ENCODE results near the gene PIH1D2.

Gene PIH1D2

GRCh38 chr11:112118176-112118575, 44.4 kb upstream of the PIH1D2 start:
- no peak overlapping the region for H3K9ac ChIP-seq (ENCODE audit: low read length)

GRCh38 chr11:112115386-112115785, 41.6 kb upstream of the PIH1D2 start:
- Histone ChIP-seq H3K27ac (ENCODE audit: low read depth, low read length) (no peak overlapping the region), H3F3A (ENCODE audit: insufficient read depth) (no peaks in the 10 kb centered on the region), H3K4me3 (ENCODE audit: insufficient read depth, low read length, poor library complexity, severe bottlenecking) (no peak overlapping the region), H3K9me3 (ENCODE audit: insufficient read depth, low read length) (no peaks in the 10 kb centered on the region), H2AFZ (ENCODE audit: low read depth, low read length, severe bottlenecking) (no peak overlapping the region), H3K36me3 (ENCODE audit: low read length) (no peaks in the 10 kb centered on the region), H3K79me2 (ENCODE audit: insufficient read depth, low read length) (no peaks in the 10 kb centered on the region), H3K9me2 (replicated peaks; ENCODE audit: insufficient read depth, low read length) (no peaks in the 10 kb centered on the region), H3K27me3 (ENCODE audit: low read length) (no peaks in the 10 kb centered on the region), H4K20me1 (ENCODE audit: low read depth, low read length) (no peaks in the 10 kb centered on the region), H3K9ac (ENCODE audit: low read length) (no peak overlapping the region), H3K4me2 (ENCODE audit: low read depth, low read length, poor library complexity, severe bottlenecking) (no peak overlapping the region)
- no peak for TF ChIP-seq CTCF (IDR thresholded peaks at IDR 0.05; ENCODE audit: insufficient read depth, low read length, poor library complexity, severe bottlenecking)

More at GRCh38 chr11:112118176-112118575, 44.4 kb upstream of the PIH1D2 start:
- Histone ChIP-seq H2AFZ (ENCODE audit: low read depth, low read length, severe bottlenecking) (no peak overlapping the region), H3K27ac (ENCODE audit: low read depth, low read length) (no peak overlapping the region), H3K79me2 (ENCODE audit: insufficient read depth, low read length) (no peaks in the 10 kb centered on the region), H3K27me3 (ENCODE audit: low read length) (no peaks in the 10 kb centered on the region), H3K4me3 (ENCODE audit: insufficient read depth, low read length, poor library complexity, severe bottlenecking) (no peak overlapping the region), H3F3A (ENCODE audit: insufficient read depth) (no peaks in the 10 kb centered on the region), H4K20me1 (ENCODE audit: low read depth, low read length) (no peaks in the 10 kb centered on the region), H3K9me2 (replicated peaks; ENCODE audit: insufficient read depth, low read length) (no peaks in the 10 kb centered on the region), H3K4me2 (ENCODE audit: low read depth, low read length, poor library complexity, severe bottlenecking) (no peak overlapping the region), H3K36me3 (ENCODE audit: low read length) (no peaks in the 10 kb centered on the region), H3K9me3 (ENCODE audit: insufficient read depth, low read length) (no peaks in the 10 kb centered on the region)
- TF ChIP-seq CTCF (IDR thresholded peaks at IDR 0.05; ENCODE audit: insufficient read depth, low read length, poor library complexity, severe bottlenecking): no peak
- no peak for TF ChIP-seq EZH2phosphoT487 (conservative IDR thresholded peaks at IDR 0.05; ENCODE audit: low read length)

- Histone ChIP-seq H4K20me1 (ENCODE audit: low read depth, low read length) (no peaks in the 10 kb centered on the region), H3K9me2 (replicated peaks; ENCODE audit: insufficient read depth, low read length) (no peaks in the 10 kb centered on the region), H2AFZ (ENCODE audit: low read depth, low read length, severe bottlenecking) (no peak overlapping the region), H3K9me3 (ENCODE audit: insufficient read depth, low read length) (no peaks in the 10 kb centered on the region), H3K4me3 (ENCODE audit: insufficient read depth, low read length, poor library complexity, severe bottlenecking) (no peak overlapping the region), H3K27ac (ENCODE audit: low read depth, low read length) (no peak overlapping the region), H3K79me2 (ENCODE audit: insufficient read depth, low read length) (no peaks in the 10 kb centered on the region), H3F3A (ENCODE audit: insufficient read depth) (no peaks in the 10 kb centered on the region), H3K36me3 (ENCODE audit: low read length) (no peaks in the 10 kb centered on the region), H3K9ac (ENCODE audit: low read length) (no peak overlapping the region), H3K27me3 (ENCODE audit: low read length) (no peaks in the 10 kb centered on the region), H3K4me2 (ENCODE audit: low read depth, low read length, poor library complexity, severe bottlenecking) (no peak overlapping the region)
- TF ChIP-seq EZH2phosphoT487 (conservative IDR thresholded peaks at IDR 0.05; ENCODE audit: low read length): no peak
- TF ChIP-seq CTCF (IDR thresholded peaks at IDR 0.05; ENCODE audit: insufficient read depth, low read length, poor library complexity, severe bottlenecking): no peak
These were observed 40.6 kb upstream of the PIH1D2 start for GRCh38 chr11:112114460-112114859.
